GM06990 (cell line): Measurements from ENCODE around the gene THOC7.

Experiments used
- DNase-seq: peaks from one replicate; pipeline ENCODE4 v3.0.0-alpha.2; 2011; ENCODE audit not compliant: insufficient read length; ENCODE audit errors: extremely low read depth
- H3K27me3 ChIP-seq: replicated peaks from 2 replicates; pipeline ENCODE4 v1.6.0; 2011; ENCODE audit warnings: low read length; ENCODE audit not compliant: control insufficient read depth, insufficient read depth
- H3K36me3 ChIP-seq: 2 replicates; pipeline ENCODE4 v1.5.1; 2011; ENCODE audit warnings: low read length; ENCODE audit not compliant: control insufficient read depth, insufficient read depth
- H3K4me3 ChIP-seq: replicated peaks from 2 replicates; pipeline ENCODE4 v1.5.1; 2011; ENCODE audit warnings: low read depth, mild to moderate bottlenecking, control low read depth, low read length
- CTCF ChIP-seq: IDR thresholded peaks from 2 replicates; pipeline ENCODE4 v1.5.1; 2011; ENCODE audit warnings: low read length, control low read depth, mild to moderate bottlenecking, inconsistent platforms; ENCODE audit not compliant: insufficient read depth, poor library complexity, severe bottlenecking

The THOC7 gene

GRCh38 chr3:63798544-63798943 lies 65.1 kb downstream of the THOC7 start:
- Histone ChIP-seq H3K4me3 (no peak overlapping the region), H3K27me3 (no peaks in the 10 kb centered on the region), H3K36me3 (no peaks in the 10 kb centered on the region)
- no peak for TF ChIP-seq CTCF
- DNase-seq: no peak

DNA sequence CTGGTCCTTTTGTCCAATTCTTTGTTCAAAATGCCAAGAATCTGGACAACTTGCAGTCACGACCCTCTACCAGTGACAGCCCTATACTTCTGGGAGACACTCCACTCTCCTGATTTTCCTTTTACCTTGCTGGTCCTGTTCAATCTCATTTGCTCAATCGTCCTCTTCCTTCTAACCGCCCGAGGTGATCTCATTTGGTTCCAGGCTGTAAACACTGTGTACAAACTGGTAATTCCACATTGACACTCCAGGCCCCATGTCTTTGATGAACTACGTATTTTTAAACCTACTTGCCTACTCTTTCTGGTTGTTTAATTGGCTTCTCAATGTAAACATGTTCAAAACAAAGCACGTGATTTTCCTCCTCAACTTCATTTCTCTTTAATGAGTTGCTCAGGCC lies 68.2 kb downstream of the THOC7 start:
- no peak for TF ChIP-seq CTCF
- DNase-seq: no peak
- no peak overlapping the region for H3K4me3 ChIP-seq
- no peaks in the 10 kb centered on the region for H3K36me3 ChIP-seq
- H3K27me3 ChIP-seq: no peaks in the 10 kb centered on the region

DNA sequence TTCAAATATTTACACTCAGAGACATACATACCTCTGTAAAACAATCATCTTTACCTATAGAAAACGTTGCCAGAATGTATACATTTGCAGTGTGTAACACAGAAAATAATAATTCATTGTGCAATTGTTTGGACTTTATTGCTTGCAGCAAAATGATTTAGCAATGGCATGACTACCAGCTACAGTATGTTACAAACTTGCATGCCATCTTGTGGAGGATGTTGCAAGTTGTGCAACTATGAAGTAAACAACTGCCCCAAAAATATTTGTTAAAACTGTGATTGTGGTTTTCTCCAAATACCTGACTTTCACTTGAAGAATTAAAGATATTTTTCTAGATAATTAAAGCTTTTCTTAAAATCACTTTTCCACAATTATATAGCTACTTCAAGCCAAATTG lies 71.6 kb downstream of the THOC7 start:
- DNase-seq: no peak
- no peak overlapping the region for H3K4me3 ChIP-seq
- peak; percentile 12 for TF ChIP-seq CTCF
- no peaks in the 10 kb centered on the region for H3K27me3 ChIP-seq
- H3K36me3 ChIP-seq: no peaks in the 10 kb centered on the region
